HG02870 (cell line): Measurements from ENCODE around the gene ARL15.

Experiments used
- ATAC-seq: cut with Tn5 transposase; IDR thresholded peaks from one replicate; pipeline ENCODE4 v1.9.1; 2021; ENCODE audit warnings: mild to moderate bottlenecking, moderate library complexity; ENCODE audit not compliant: unreplicated experiment

ARL15 gene

GRCh38 chr5:54162184-54162583, 148.2 kb downstream of the ARL15 start:
- ATAC-seq = no peak

- ATAC-seq = no peak
Observed at GRCh38 chr5:54160329-54160728, 150.0 kb downstream of the ARL15 start.

GRCh38 chr5:54159893-54160195, 150.5 kb downstream of the ARL15 start:
- ATAC-seq = no peak

DNA sequence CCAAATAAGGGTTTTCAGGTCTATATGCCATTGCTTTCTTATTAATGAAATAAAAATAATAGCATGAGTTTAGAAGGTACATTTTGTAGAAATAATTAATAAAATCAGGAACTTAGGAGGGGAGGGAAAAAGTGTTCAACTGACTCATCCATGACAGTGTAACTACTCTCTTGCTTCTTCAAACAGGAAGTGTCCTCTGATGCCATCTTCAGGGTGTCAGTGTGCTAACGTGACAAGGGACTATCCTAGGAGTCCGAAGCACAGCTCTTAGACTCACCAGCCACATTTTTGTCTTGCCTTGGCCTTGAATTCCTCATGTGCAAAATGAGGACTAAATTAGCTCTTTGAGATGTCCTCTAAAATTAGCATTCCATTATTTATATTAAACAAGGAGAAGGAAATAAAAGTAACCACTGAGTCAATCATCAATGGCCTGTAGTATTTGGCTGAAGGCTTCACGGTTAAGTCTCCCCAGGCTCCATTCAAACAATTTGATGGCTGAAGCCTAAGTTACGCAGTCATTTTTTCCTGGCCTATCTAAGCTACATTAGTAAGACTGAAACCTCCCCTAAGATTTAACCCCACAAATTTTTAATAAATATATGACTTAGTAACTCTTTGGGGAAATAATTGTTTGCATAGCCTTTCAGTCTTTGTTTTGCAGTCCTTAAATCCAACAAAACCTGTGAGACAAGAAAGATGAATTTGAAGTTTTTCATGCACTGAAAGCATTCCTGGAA, 151.1 kb downstream of the ARL15 start:
- no peak for ATAC-seq

GRCh38 chr5:54156577-54156976, 153.8 kb downstream of the ARL15 start:
- ATAC-seq = no peak

GRCh38 chr5:54150841-54151240, 159.5 kb downstream of the ARL15 start:
- ATAC-seq = no peak

- ATAC-seq = no peak
Observed at GRCh38 chr5:54148858-54149257, 161.5 kb downstream of the ARL15 start.

DNA sequence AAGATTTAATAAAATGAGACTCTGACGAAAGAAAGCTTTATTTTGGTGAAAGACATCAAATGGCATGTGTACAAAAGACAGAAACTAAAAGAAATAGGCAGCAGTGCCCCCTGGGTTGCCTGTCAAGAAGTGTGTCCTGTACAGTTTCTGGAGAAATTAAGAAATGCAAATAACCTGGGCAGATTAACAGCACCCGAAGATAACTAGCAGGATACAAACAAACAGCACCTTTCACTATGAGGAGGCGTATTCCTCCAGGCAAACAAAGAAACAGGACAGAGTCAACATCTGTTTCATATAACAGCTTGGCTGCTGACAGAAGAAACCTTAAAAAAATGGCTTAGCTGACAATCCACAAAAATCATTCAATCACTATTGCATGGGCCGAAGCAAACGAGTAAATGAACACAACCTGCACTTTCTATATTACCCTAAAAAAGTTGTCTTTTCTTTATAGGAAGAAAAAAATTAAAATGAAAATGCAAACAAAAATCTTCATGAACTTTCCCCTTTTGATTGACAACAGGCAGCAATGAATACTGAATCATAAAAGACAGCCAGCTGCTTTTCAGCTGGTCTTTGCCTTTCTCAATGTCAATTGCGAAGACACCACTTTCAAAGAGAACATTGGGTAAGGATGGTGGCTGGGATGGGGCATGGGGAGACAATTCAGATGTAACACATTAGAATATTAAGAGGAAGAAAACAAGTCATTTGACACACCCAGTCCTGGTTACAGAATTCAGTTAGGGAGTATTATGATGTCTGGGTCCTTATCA, 162.1 kb downstream of the ARL15 start:
- no peak for ATAC-seq

GRCh38 chr5:54146916-54147315, 163.5 kb downstream of the ARL15 start:
- ATAC-seq = no peak

DNA sequence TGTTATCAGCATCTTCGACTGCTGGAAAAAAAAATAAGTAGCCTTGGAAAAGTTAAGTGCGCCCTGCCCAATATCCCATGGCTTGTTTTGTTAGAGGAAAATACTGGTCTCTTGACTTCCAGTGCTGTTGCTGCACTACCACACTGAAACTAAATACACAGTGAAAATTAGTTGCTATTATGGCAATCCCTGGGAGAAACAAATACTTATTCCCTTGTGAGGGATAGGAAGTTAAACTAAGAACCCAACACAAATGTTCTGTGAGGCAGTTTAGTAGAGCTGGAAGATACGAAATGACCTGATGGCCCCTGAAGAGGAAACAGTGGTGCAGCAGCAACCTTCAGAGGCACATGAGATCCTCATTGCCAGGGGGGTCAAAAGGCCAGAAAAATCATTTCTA, 164.0 kb downstream of the ARL15 start:
- no peak for ATAC-seq

DNA sequence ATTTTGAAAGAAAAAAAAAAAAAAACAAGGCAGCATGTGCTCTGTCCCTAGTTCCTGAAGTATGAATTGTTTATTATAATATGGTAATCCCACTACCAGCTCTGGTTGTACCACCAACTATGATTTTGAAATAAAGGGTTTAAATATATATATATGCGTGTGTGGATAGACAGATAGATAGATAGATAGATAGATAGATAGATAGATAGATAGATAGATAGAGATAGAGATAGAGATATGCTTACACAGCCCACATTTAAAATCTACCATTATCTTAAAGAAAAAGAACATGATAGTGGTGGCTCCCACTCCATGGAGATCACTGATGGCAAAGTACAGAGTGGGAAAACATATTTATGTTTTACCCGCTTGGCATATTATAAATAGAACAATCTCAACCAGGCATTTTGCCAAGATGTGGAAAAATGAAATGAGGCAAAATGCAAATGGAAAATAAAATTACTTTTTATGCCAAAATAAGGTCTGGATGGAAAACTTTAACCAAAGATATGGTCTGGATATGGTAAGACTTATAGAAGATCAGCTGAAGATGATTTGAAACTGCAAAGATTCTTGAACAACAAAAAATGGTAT, 170.0 kb downstream of the ARL15 start:
- ATAC-seq = no peak

GRCh38 chr5:54136516-54137440, 173.6 kb downstream of the ARL15 start:
- no peak for ATAC-seq

DNA sequence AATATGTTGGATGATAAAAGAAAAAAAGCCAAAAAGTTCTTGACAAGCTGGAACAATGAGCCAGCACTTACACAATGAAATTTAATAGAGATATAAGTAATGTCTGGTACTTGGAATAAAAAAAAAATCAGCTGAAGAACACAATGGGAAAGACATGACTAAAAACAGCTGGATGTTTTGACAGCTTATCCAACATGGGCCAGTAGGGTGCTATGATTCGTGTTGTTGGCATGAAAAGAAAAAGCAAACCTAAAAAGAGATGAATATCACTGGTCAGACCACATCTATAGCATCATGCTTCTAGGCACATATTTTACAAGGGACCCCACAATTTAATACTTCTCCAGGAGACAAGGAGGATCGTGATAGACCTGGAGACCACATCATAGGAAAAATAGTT, 175.3 kb downstream of the ARL15 start:
- no peak for ATAC-seq

GRCh38 chr5:54133917-54134316, 176.5 kb downstream of the ARL15 start:
- ATAC-seq = no peak

- no peak for ATAC-seq
Observed at GRCh38 chr5:54120473-54120872, 189.9 kb downstream of the ARL15 start.

DNA sequence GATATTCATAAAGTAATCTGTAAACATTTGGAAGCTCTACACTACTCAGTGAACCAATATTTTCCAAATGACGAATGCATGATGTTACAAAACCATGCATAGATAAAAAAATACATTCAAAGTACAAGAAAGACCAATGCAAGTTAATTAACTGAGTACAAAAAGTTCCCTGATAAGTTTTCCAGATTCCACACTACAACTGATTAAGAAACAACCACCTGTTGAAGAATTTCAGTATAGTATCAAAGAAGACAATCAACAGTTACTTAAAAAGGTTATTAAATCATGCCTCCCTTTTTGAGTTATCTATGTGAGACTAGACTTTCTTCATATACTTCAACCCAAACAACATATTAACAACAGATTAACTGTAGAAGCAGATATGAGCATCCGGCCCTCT, 192.4 kb downstream of the ARL15 start:
- ATAC-seq = no peak

DNA sequence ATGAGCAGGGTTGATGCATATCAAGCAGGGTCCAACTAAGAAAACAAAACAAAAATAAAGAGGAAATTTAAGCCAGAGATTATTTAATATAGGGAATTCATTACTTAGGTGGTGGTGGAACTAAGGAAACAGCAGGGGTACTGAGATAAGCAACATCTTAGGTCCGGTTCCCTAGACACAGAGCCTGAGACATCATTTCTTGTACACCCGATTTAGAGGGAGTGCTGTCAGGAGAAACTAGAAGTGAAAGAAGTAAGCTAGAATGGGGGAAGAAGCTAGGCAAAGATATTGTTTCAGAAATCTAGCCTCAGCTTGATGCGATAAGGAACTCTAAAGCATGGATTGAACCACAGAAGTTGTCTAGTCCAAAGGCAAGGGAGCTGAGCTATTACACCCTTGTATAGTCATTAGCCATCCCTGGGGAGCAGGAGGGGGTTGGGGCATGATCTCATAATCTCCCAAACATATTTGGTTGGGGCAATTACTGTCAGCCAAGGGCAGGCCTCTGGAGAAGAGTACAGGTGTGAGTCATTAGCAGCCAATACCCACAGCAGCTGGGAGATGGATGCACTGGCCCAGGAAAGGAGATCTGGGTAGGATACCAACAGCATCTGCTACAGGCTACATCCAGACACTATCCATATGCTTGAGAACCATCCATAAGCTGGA, 194.5 kb downstream of the ARL15 start:
- no peak for ATAC-seq

GRCh38 chr5:54113060-54113459, 197.3 kb downstream of the ARL15 start:
- no peak for ATAC-seq

DNA sequence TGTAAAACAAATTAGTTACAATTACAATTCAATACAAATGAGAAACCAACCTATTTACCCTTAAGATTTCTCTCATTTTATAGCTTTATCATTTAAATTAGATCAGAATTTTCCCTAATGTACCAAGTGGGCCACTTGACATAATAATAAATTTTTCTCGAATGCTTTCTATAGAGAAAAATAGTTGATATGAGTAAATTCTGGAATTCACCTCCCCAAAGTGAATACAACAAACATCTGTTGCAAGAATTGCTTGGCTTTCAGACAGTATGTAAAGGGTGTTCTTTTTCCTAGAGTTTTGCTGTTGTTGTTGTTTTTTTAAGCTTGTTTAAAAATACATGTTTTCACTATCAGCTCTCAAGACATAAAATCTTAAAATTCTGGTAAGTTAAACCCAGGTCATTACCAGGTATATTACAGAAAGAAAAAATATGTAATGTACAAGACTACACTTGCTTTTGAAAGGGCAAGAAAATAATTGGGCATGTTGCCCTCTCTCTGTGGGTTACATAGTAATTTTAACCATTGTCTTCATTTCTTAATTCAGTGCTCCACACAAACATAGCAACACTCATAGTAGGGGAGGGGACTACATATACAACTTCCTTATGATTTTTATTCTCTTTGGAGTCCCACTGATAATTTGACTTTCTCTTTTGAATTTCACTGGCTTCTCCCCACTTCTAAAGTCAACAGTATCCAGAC, 200.6 kb downstream of the ARL15 start:
- no peak for ATAC-seq

GRCh38 chr5:54108136-54108535, 202.2 kb downstream of the ARL15 start:
- ATAC-seq = no peak
